GM12891 (cell line): ENCODE data around the gene SCN4A.
"Not testable (repeated sequence)": the region's sequence is repeated elsewhere in the genome, so short reads cannot be mapped to it uniquely, and the experiment has no call there.

Experiments
- POLR2A ChIP-seq: IDR thresholded peaks from 2 replicates; pipeline ENCODE4 v1.6.1; 2011; ENCODE audit warnings: low read depth, low read length, control low read depth
- SPI1 ChIP-seq: IDR thresholded peaks from 2 replicates; pipeline ENCODE4 v1.6.1; 2011; ENCODE audit warnings: low read depth, low read length, control low read depth
- TAF1 ChIP-seq: IDR thresholded peaks from 2 replicates; pipeline ENCODE4 v1.6.1; 2011; ENCODE audit warnings: low read depth, low read length, control low read depth

GRCh38 chr17:63896524-63897354 lies 76.0 kb downstream of the SCN4A start, which contains the start of gene CSH1:
- TF ChIP-seq TAF1, POLR2A, SPI1: not testable (repeated sequence)
